Spleen (tissue), 7 donors: ENCODE results near the gene ETS2.

Source experiments
- CTCF ChIP-seq, 11 experiments: fragments of 200-600 bp in 7 of 11; fragments of 450-650 bp in 4 of 11; sonication (generic) in 4 of 11; IDR thresholded peaks in 8 of 11; conservative IDR thresholded peaks in 3 of 11; 1 replicate in 7 of 11; 2 replicates in 4 of 11; pipeline versions ENCODE4 v1.4.0 to v1.8.0; 2016 to 2021; ENCODE audit warnings: antibody characterized with exemption in 11 of 11, inconsistent platforms in 4 of 11, mild to moderate bottlenecking in 1 of 11
- POLR2A ChIP-seq, 3 donors: fragments of 450-650 bp; IDR thresholded peaks; one replicate each; pipeline ENCODE4 v1.5.1; 2017; ENCODE audit warnings: antibody characterized with exemption in 3 of 3, mild to moderate bottlenecking in 1 of 3
- POLR2AphosphoS5 ChIP-seq, 3 donors: sonication (generic); formaldehyde crosslinking; IDR thresholded peaks; one replicate each; pipeline ENCODE4 v1.5.1; 2017; ENCODE audit warnings: antibody characterized with exemption in 3 of 3
- donor health status: DM: no; HTN: no; CAD: no; lungs with moderate emphysema.
- donor health status: DM: no; HTN: no; CAD: no.
- donor health status: DM: no; HTN: no; CAD: no.

DNA sequence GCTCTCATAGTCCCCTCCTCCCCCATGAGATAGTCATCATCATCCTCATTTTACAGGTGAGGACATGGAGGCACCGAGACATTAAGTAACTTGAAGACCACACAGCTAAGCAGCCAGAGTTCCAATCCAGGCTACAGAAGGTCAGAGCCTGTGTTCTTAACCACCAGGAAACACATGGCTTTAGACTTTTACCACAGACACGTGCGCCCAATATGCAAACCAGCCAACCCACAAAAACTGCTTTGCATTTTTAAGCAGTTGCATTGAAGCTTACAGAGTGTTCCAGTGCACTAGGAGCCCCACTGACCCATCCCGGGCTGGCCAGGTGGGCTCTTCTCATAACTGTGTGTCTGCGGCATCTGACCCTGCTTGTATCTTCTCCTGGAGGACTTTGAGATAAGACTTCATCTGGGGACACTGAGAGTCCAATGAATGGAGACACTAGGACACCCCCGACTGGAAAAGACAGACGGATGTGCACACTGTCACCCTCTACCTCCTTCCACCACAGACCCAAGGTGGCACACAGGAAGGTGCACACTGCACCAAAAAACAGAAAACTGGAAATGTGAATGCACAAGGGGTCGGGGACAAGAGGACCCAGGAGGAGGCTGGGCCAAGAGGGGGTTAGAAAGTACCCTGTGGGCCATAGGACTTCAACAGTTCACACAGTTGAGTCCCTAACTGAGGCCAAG is 56.4 kb downstream of the ETS2 start:
- TF ChIP-seq CTCF (IDR thresholded peaks at IDR 0.05 in 8 of 11, conservative IDR thresholded peaks at IDR 0.05 in 3 of 11) (no peak), POLR2AphosphoS5 (IDR thresholded peaks at IDR 0.05) (no peak), POLR2A (IDR thresholded peaks at IDR 0.05) (no peak)
